ENCODE results near the gene JAK3. TPM values are rescaled to one million over a fixed set of nuclear protein-coding genes. Genes with fewer than 3 reads are reported as not detected.

Gene JAK3
- total RNA-seq = 100 to 1,000 TPM; 204 to 209 TPM

DNA sequence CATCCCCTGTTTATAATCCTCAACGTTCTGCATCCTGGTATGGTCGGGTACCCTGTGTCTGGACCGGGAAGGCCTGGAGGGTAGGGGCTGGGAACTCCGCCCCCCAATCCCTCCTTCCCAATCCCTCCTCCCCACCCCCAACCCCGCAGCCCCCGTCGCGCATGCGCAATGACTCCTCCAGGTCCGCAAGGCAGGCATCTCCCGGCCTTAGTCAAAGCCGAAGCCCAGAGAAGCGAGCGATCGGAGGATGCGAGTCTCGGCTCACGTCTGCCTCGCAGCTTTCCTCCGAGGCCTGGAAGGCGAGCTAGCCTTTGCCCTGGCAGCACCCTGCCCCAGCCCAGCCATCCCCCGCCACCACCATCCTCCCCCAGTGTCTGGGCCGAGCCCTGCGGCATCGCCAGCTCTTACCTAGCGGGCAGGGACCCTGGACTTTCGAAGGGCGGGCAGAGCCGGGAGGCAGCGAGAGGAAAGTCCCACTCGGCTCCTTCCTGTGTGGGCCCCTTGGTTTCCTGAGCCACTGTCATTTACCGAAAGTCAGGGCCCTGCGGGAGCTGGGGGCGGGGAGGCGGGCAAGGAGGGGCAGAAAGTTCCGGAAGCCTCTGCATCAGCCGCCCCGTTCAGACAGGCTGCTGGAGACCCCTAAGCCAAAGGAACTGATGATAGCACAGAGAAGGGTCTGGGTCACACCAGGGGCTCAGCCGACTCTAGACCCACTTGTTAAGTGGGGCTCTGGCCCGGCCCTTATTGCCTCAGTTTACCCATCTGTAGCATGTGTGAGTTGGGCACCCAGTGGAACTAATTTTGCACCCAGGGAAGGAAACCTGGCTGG, at the start of gene JAK3:
Gene JAK3 (minus strand): TSS at position 445 of the 829 bp plus-strand sequence. CDS start 3,565 bp downstream, outside the sequence.

DNA sequence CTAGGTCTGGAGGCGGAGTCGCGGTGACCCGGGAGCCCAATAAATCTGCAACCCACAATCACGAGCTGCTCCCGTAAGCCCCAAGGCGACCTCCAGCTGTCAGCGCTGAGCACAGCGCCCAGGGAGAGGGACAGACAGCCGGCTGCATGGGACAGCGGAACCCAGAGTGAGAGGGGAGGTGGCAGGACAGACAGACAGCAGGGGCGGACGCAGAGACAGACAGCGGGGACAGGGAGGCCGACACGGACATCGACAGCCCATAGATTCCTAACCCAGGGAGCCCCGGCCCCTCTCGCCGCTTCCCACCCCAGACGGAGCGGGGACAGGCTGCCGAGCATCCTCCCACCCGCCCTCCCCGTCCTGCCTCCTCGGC, 24.1 kb upstream of the JAK3 start, which contains the start of gene SLC5A5:
Gene SLC5A5 (plus strand): TSS at position 68 of the 373 bp plus-strand sequence. CDS start 375 bp downstream, outside the sequence.

GRCh38 chr19:17859533-17860330, 11.9 kb upstream of the JAK3 start, which contains the start of gene RPL18A:
TSS of gene RPL18A (plus strand) at chr19:17859910. CDS start at chr19:17859957, 47 bp downstream.

DNA sequence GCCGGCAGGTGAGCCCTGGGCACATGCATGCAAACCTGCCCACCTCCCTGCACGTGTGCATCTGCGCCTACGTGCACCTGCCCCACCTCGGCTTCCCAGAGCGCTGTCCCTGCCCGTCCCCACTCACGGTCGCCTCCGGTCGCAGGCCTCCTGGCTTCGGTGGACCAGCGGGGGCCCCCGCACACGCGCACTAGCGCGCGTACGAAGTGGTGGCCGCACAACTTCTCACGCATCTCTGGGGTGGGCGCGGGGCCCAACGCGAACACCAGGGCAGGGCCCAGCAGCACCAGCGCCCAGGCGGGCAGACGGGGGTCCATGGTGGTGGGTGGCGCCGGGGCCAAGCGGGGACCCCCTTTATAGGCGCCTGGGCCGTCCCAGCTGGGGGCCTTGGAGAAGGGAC, 26.6 kb downstream of the JAK3 start, which contains the start of gene INSL3:
Gene INSL3 (minus strand): TSS at position 330 of the 400 bp plus-strand sequence. CDS start 13 bp downstream, at position 317.

DNA sequence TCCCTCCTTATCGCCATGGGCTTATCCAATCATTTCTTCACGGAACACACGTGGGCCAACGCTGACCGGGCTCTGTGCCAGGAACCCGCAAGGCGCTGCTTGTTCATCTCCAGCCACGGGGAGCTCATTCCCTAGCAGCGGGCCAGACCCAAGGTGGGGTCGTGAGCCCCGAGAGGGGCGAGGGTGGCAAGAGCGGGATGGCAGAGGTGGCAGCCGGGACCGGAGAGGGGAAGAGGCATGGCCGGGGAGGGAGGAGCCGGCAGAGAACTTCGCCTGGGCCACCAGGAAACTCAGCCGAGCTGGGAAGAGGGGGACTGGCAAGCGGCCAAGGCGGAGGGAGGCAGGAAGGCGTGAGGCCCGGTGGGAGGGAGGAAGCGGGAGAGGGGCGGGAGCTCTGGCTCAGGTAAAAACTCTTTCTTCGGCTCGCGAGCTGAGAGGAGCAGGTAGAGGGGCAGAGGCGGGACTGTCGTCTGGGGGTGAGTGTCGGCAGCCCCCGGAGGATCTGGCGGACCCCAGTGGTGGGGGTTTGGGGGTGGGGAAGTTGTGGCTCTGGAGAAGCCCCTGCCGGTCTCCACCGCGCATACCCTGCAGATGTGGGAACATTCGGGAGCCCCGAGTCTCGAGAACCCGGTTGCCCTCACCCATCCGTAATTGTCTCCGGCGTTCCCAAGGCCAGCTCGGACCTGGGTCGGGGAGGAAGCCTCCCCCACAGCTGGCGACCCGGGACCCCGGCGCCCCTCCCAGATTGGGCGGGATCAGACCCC, 52.9 kb downstream of the JAK3 start, which contains the start of gene B3GNT3:
Gene B3GNT3 (plus strand): TSS at position 408 of the 764 bp plus-strand sequence. CDS start 12,670 bp downstream, outside the sequence.

Other genes starting within 250 kb of the JAK3 start
- gene UNC13A, start 159.6 kb downstream of the JAK3 start, total RNA-seq = under 1 TPM; 0.05 to 0.08 TPM
- gene MAP1S, start 128.5 kb downstream of the JAK3 start, total RNA-seq = 10 to 100 TPM; 61.2 to 62.4 TPM
- gene FCHO1, start 96.5 kb downstream of the JAK3 start, total RNA-seq = 10 to 100 TPM; 85.4 to 87.2 TPM
- gene B3GNT3, start 52.8 kb downstream of the JAK3 start, total RNA-seq = not detected
- 1 to 10 TPM; 7.2 to 7.4 TPM for gene INSL3, start 26.5 kb downstream of the JAK3 start, total RNA-seq
- gene RPL18A, start 11.9 kb upstream of the JAK3 start, total RNA-seq = 1,000 to 10,000 TPM; 3,229 to 3,239 TPM
- gene SLC5A5, start 24.0 kb upstream of the JAK3 start, total RNA-seq = 1 to 10 TPM; 3.3 to 4.1 TPM
- 10 to 100 TPM; 51.5 to 52.7 TPM for gene CCDC124, start 85.0 kb upstream of the JAK3 start, total RNA-seq
- not detected for gene KCNN1, start 119.1 kb upstream of the JAK3 start, total RNA-seq
- gene ARRDC2, start 160.2 kb upstream of the JAK3 start, total RNA-seq = 10 to 100 TPM; 63.2 to 65.3 TPM
- gene IL12RB1, start 239.0 kb upstream of the JAK3 start, total RNA-seq = 10 to 100 TPM; 74.1 to 76.2 TPM
- gene MAST3, start 249.8 kb upstream of the JAK3 start, total RNA-seq = 10 to 100 TPM; 31.0 to 31.4 TPM

Data from activated naive CD4-positive, alpha-beta T cell treated with anti-CD3 and anti-CD28 coated beads, Interleukin-2, amount 10 ng/mL, durations not matched to agents 5 hours and 36 hours (primary cell).